KOPT-K1 (cell line): Measurements from ENCODE around the gene ZCCHC8.
"Not testable (repeated sequence)": the region's sequence is repeated elsewhere in the genome, so short reads cannot be mapped to it uniquely, and the experiment has no call there.

Experiments used
- H3K27ac ChIP-seq: fragments of 200-600 bp; sonication (generic); 2 replicates; pipeline ENCODE4 v1.5.1; 2016; ENCODE audit warnings: antibody characterized with exemption, mild to moderate bottlenecking, low read depth, low read length; ENCODE audit not compliant: poor library complexity, severe bottlenecking
- H3K36me3 ChIP-seq: fragments of 200-600 bp; sonication (generic); 2 replicates; pipeline ENCODE4 v1.5.1; 2017; ENCODE audit warnings: antibody characterized with exemption, mild to moderate bottlenecking, low read length, moderate library complexity; ENCODE audit not compliant: insufficient read depth
- H3K9me3 ChIP-seq: fragments of 200-600 bp; sonication (generic); 2 replicates; pipeline ENCODE4 v1.5.1; 2017; ENCODE audit warnings: antibody characterized with exemption, low read length, mild to moderate bottlenecking; ENCODE audit not compliant: insufficient read depth, poor library complexity, severe bottlenecking

ZCCHC8 gene

DNA sequence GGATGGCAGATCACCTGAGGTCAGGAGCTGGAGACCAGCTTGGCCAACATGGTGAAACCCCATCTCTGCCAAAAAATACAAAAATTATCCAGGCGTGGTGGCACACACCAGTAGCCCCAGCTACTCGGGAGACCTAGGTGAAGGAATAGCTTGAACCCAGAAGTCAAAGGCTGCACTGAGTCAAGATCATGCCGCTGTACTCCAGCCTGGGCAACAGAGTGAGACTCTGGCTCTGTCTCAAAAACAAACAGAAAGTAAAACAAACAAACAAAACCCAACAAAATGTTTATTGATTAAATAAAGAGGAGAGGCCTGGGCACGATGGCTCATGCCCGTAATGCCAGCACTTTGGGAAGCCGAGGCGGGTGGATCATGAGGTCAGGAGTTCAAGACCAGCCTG, 5.5 kb downstream of the ZCCHC8 start:
- Histone ChIP-seq H3K36me3 (peaks cover 78% of the 10 kb centered on the region), H3K27ac (no peak overlapping the region), H3K9me3 (no peaks in the 10 kb centered on the region)

DNA sequence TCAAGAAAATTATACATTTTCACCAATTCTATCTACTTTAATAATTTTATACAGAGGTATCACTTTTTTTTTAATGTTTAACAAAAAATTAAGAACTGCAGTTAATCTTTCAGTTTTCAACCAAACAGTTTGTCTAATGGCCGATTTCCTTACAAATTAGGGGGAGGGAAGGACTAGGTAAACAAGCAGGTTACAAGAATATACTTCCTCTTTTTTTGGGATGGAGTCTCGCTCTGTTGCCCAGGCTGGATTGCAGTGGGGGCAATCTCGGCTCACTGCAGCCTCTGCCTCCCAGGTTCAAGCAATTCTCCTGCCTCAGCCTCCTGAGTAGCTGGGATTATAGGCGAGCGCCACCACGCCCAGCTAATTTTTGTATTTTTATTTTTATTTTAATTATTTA, 7.5 kb downstream of the ZCCHC8 start:
- not testable (repeated sequence) for H3K27ac ChIP-seq, H3K9me3 ChIP-seq
- peaks cover 98% of the 10 kb centered on the region for H3K36me3 ChIP-seq

DNA sequence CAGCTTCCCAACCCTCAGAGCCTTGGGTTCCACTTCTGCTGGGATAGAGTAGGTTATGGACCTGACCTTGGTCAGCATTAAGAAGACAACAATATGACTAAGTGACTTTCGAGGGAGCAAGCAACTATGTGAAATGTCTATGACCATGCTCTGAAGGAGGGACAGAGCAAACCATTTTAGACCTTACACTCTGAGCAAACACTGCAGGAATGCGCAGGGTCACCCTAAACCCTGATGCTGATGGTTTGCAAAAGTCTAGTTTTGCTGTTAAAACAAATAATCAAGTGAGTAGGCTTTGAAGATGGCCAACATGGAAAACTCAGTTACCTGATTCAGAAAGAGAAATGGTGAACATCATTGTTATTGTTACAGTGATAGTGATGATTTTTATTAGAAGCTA, 8.7 kb downstream of the ZCCHC8 start:
- Histone ChIP-seq H3K27ac (no peak overlapping the region), H3K36me3 (peaks cover 98% of the 10 kb centered on the region), H3K9me3 (no peaks in the 10 kb centered on the region)

DNA sequence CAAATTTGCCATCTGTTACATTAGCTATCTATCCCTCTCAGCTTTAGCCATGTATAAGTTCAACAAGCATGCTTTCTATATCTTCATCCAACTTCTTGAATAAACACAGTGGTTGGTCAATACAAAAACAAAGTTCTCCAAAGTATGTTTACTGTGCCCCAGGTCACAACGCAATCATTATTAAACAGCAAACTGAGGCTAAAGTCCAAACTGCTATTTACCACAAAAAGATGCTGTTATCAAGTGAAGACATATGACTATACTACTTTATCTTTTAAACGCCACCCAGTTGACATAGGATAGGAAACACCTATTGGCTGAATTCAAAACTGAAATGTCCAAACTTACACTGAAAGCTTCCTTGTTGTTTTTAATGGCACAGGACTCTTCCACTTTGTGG, 11.7 kb downstream of the ZCCHC8 start:
- Histone ChIP-seq H3K36me3 (peaks cover 98% of the 10 kb centered on the region), H3K9me3 (no peaks in the 10 kb centered on the region), H3K27ac (no peak overlapping the region)

DNA sequence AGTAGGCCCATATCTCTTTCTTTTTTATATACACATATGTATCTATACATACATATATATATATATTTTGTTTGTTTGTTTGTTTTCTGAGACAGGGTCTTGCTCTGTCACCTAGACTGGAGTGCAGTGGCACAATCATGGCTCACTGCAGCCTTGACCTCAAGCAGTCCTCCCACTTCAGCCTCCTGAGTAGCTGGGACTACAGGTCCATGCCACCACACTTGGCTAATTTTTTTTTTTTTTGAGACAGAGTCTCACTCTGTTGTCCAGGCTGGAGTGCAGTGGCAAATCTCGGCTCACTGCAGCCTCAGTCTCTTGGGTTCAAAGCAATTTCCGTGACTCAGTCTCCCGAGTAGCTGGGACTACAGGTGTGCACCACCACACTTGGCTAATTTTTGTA, 12.9 kb downstream of the ZCCHC8 start:
- H3K27ac ChIP-seq, H3K9me3 ChIP-seq: not testable (repeated sequence)
- peaks cover 100% of the 10 kb centered on the region for H3K36me3 ChIP-seq

DNA sequence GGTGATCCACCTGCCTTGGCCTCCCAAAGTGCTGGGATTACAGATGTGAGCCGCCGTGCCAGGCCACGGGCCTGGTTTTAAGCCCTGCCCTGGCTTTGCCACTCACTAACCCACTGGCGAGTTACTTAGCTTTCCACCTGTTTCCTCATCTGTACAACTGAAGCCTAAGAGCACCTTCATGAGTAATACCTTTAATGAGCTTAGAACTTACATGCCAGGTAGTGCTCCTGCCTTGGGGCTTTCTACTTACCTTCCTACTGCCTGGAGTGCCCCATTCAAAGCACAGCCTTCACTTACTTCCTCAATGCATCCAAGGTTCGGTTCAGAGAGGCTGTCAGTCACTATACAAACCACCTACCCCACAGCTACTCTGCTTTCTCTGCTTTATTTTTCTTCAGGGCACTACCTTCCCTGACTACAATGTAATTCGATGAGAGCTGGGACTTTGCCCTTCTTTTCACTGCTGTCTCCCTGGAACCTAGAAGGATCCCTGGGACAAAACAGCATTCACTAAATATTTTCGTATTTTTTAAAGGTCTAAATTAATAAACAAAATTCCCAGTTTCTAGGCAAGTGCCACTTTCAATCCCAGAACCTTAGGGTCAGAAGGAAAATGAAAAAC, 13.8 kb downstream of the ZCCHC8 start:
- no peak overlapping the region for H3K27ac ChIP-seq
- no peaks in the 10 kb centered on the region for H3K9me3 ChIP-seq
- peaks cover 100% of the 10 kb centered on the region for H3K36me3 ChIP-seq

DNA sequence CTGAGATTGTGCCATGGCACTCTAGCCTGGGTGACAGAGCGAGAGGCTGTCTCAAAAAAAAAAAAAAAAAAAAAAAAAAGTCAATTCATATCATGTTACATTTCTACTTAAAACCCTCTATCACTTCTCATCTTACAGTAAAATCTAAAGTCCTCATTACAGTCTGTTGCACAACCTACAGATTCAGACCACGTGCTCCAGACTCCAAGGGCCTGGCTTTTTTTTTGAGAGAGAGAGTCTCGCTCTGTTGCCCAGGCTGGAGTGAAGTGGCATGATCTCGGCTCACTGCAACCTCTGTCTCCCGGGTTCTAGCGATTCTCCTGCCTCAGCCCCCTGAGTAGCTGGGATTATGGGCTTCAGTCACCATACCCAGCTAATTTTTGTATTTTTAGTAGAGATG, 14.4 kb downstream of the ZCCHC8 start:
- H3K9me3 ChIP-seq, H3K27ac ChIP-seq: not testable (repeated sequence)
- peaks cover 100% of the 10 kb centered on the region for H3K36me3 ChIP-seq

DNA sequence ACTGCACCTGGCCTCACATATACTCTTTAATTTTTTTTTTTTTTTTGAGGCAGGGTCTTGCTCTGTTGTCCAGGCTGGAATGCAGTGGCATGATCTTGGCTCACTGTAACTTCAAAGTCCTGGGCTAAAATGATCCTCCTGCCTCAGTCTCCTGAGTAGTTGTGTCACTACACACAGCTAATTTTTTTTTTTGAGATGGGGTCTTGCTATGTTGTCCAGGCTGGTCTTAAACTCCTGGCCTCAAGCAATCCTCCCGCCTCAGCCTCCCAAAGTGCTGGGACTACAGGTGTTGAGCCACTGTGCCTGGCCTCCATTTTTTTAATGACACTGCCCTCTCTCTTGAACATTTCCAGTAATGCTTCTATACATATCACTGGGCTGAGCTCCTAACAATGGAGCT, 16.3 kb downstream of the ZCCHC8 start:
- H3K36me3 ChIP-seq: peaks cover 100% of the 10 kb centered on the region
- not testable (repeated sequence) for H3K9me3 ChIP-seq, H3K27ac ChIP-seq

DNA sequence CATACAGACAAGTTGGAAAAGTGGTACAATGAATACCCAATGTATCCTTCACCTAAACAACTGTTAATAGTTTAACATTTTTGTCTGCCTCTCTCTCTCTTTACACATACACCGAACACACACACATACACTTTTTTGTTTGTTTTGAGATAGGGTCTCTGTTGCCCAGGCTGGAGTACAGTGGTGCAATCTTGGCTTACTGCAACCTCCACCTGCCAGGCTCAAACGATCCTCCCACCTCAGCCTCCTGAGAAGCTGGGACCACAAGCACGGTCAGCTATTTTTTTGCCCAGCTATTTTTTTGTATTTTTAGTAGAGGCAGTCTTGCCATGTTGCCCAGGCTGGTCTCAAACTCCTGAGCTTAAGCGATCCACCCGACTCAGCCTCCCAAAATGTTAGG, 16.8 kb downstream of the ZCCHC8 start:
- H3K9me3 ChIP-seq: no peaks in the 10 kb centered on the region
- peaks cover 100% of the 10 kb centered on the region for H3K36me3 ChIP-seq
- no peak overlapping the region for H3K27ac ChIP-seq

DNA sequence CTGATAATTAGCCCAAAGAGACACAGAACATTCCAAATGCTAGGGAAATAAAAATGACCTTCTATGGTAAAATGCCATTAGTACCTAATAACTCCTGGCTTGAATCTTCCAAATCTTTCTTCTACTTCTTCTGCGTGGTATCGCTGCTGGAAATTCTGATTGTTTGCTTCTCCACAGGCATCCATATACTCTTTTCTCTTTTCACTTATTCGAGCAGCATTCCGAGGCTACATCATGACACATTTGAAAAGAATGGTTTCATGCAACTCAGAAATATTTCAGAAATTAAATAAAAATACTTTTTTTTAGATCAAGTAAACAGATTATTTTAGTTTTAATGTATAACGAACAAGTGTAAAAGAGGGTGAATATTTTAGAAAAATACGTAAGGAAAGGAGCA, 18.9 kb downstream of the ZCCHC8 start:
- Histone ChIP-seq H3K27ac (no peak overlapping the region), H3K36me3 (peaks cover 100% of the 10 kb centered on the region), H3K9me3 (no peaks in the 10 kb centered on the region)

DNA sequence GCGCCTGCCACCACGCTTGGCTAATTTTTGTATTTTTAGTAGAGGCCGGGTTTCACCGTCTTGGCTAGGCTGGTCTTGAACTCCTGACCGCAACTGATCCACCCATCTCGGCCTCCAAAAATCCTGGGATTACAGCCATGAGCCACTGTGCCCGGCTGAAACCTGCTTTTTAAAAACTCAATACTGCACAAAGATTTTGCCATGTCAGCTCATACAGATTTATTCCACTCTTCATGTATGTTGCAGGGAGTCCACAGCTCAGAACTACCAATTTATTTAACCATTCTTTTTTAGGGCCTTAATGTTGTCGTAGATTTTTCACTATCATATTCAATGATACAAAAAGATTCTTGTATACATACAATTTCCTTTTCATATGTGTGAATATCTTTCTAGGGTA, 20.0 kb downstream of the ZCCHC8 start:
- H3K9me3 ChIP-seq: no peaks in the 10 kb centered on the region
- H3K36me3 ChIP-seq: peaks cover 100% of the 10 kb centered on the region
- H3K27ac ChIP-seq: no peak overlapping the region

DNA sequence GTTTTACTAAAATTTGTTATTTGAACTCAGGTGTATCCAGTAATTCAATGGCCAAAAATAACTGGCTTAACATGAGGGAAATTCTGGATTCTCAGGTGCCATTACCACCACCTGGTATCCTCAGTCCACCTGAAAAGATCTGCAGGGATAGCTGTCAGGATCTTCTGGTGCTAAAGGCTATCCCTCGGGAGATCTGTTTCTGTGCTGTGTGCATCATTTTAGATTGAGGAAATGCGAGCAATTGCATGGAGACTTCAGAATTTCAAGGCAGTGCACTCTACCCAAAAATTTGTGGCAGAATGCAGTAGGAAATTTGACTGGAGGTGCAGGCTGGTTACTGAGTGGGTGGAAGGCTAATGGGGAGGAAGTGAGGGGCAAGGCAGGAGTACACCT, 26.4 kb downstream of the ZCCHC8 start:
- Histone ChIP-seq H3K27ac (no peak overlapping the region), H3K9me3 (no peaks in the 10 kb centered on the region), H3K36me3 (peaks cover 87% of the 10 kb centered on the region)

DNA sequence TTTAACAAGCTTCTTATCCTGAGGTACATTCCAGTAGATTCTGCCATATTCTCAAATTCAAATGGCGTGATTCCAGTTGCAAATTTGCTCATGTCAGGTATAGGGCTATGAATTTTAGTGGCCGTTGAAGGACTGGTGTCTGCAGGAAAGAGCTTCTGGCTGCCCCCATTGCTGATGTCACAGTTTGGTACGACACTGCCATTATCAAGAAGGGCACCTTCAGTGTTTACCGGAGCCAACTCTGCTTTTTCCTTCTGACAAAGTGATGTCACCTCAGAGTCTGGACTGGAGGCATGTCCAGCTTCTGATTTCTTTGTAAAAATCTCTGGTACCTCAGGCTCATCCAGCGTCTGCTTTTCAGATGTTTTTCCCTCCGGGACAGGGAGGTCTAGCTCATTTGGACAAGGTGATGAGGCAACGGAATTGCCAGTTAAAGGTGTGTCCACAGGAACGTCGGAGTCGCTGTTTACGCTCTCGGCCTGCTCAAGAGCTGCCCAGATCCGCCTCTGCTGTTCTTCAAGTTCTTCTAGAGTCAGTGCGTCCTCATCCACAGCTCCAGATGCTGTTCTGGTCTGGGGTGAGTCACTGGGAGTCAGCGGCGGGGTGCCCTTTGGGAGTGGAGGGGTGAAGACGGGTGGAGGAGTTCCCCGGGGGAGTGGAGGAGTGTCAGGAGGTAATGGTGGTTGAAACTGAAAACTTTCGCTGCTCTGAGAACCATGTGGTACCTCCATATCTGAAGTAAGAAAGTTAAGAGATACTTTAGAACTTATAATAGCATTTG, 27.0 kb downstream of the ZCCHC8 start:
- H3K9me3 ChIP-seq: no peaks in the 10 kb centered on the region
- H3K36me3 ChIP-seq: peaks cover 81% of the 10 kb centered on the region
- H3K27ac ChIP-seq: no peak overlapping the region

DNA sequence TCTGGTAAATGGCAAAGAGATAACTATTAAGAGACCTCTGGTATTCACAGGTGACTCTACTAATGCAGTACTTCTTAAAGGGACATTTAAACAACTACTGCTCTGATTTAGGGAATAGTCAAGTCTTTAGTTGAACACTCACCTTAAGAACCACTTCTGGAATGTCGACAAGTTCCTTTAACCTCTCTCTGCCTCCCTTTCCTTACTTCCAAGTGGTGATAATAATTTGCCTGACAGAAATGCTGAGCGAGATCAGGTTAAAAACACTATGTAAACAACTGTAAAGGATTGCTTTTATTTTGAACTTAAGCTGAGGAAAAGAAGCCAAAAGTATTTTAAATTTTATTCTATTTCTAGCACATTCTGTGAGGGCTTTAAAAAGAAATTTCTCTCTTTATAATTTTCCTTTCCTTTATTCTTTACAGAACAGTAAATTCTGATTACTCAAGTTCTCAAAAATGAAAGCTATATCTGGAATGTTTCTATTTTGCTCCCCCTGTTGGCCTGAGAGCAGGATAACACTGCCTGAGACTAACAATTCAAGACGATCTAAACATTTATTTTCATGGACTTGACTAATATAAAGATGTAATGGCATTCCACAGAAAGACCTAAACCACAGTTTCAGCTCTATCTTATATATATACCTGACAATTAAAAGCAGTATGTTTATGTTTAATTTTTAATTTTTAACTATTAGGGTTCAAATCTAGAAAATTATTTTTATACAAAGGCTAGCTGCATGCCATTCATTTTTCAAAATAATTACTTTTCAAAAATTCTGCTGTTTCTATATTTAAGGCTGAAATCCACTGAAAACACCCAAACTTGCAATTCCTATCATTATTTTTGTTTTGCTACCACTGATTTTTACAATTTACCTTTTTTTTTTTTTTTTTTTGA, 29.2 kb downstream of the ZCCHC8 start:
- H3K9me3 ChIP-seq: no peaks in the 10 kb centered on the region
- H3K27ac ChIP-seq: no peak overlapping the region
- H3K36me3 ChIP-seq: peaks cover 59% of the 10 kb centered on the region

DNA sequence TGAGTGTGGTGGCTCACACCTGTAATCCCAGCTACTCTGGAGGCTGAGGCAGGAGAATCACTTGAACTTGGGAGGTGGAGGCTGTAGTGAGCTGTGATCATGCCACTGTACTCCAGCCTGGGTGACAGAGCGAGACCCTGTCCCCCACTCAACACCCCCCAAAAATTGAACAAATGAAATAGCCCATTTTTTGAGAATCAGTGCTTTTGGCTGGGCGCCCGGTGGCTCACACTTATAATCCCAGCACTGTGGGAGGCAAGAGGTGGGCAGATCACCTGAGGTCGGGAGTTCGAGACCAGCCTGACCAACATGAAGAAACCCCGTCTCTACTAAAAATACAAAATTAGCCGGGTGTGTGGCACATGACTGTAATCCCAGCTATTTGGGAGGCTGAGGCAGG, 30.2 kb downstream of the ZCCHC8 start:
- peaks cover 49% of the 10 kb centered on the region for H3K36me3 ChIP-seq
- not testable (repeated sequence) for H3K9me3 ChIP-seq, H3K27ac ChIP-seq
